ENCODE results near the gene LIG1.
"Not testable (repeated sequence)": the region's sequence is repeated elsewhere in the genome, so short reads cannot be mapped to it uniquely, and the experiment has no call there.

LIG1 gene

DNA sequence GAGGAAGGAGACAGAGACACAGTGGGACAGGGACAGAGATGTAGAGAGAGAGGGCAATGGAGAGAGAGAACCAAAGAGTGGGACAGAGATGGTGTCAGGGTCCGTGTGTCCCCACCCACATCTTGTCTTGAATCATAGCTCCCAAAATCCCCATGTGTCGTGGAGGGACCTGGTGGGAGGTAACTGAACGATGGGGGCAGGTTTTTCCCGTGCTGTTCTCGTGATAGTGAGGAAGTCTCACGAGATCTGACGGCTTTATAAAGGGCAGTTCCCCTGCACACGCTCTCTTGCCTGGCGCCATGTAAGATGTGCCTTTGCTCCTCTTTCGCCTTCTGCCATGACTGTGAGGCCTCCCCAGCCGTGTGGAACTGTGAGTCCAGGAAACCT is 52.0 kb downstream of the LIG1 start:
- DNase-seq: no peak

DNA sequence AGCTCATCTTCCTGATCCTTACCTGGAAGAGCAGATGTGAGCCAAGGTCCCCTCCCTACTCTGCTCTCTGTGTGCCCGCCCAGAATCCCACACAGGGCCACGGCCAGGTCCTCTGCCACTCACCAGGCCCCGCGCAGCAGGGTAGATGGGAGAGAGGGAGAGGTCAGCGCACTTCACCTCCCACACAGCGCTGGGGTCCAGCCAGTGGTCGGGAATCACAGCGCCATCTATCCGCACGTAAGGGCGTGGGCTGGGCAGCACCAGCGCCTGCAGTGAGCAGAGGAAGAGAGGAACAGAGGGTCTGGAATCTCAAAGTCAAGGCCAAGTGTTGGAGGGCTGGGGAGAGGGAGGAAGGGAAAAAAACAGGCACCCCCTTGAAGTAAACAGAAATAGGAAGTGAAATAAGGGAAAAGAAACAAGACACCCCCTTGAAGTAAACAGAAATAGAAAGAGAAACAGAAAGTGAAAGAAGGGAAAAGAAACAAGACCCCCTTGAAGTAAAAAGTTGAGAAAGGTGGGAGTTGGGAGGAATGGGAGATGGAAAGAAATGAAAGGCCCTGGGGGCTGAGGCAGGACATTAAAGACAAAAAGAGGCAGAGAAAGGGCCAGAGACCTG is 52.5 kb downstream of the LIG1 start:
- DNase-seq: no peak

DNA sequence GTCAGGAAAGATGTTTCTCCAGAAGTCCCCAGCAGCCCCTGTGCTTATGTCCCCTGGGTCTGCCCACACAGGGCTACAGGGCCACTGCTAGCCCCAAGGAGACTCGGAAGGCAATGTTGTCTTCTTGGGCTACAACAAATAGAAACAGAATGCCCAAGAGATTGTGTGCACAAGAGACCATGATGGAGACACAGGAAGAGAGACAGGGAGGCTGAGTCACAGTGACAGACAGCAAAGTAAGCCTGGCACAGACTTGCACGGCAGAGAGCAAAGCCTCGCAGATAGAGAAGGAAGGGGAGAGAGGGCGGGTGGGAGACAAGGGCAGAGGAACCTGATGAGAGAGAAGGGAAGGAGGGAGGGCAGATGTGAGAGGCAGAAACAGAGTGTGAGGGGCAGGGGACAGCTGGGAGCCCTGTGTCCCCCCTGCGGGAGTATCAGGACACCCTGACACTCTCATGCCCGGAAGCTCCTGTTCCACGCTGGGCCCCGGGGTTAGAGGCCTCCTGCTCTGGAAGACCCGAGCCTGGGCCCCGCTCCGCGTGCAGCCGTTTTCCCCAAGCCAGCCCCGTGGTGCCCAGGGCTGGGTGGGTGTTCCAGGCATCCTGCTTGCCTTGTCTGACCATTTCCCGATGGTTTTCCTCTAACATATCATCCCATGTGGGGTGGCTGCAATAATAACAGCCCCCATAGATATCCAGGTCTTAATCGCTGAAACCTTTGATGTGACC is 56.8 kb downstream of the LIG1 start:
- no peak for DNase-seq

DNA sequence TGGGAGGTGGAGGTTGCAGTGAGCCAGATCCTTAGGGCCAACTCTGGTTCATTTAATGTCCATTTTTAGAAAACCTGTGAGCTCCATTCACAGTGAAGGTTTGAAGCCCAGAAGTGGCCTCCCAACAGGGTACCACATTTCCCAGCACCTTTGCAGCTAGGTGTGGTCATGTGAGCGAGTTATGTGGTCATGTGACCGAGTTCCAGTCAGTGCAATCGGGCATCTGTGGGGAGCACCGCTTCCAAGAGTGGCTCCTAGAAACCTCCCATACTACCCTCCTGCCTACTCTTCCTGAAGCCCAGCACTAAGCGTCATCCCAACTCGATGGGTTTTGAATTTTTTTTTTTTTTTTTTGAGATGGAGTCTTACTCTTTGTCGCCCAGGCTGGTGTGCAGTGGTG is 58.9 kb downstream of the LIG1 start:
- DNase-seq: no peak

DNA sequence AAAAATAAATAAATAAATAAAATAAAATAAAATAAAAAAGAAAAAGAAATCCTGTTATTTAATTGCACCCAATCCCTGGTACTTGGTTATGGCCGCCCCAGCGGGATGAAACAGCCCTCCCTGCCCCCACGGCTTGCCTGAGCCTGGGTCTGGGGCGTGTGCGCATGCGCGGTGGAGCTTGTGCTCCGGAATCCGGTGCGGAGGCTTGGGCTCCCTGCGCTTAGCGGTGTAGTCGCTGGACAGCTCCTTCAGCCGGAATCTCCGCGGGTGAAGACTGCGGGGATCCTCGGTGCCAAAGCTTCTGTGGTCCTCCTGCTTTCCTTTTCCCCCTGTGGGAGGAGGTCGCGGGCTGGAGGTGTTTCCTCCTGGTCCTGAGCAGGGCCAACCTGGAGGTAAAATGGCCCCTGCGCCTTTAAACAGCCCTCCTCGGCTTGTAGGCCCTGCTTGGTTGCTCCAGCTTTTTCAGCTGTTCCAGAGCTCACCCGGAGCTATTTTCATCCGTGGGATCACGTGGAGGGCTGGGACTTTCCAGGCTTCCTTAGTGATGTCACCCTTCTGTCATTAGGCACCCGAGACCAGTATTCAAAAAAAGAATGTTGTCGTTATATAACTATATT is 59.7 kb downstream of the LIG1 start, which contains the start of gene PLA2G4C:
TSS of gene PLA2G4C (minus strand) at position 468 of the 617 bp plus-strand sequence. CDS start 4,288 bp downstream, outside the sequence.
- peak; percentile 66 for DNase-seq

DNA sequence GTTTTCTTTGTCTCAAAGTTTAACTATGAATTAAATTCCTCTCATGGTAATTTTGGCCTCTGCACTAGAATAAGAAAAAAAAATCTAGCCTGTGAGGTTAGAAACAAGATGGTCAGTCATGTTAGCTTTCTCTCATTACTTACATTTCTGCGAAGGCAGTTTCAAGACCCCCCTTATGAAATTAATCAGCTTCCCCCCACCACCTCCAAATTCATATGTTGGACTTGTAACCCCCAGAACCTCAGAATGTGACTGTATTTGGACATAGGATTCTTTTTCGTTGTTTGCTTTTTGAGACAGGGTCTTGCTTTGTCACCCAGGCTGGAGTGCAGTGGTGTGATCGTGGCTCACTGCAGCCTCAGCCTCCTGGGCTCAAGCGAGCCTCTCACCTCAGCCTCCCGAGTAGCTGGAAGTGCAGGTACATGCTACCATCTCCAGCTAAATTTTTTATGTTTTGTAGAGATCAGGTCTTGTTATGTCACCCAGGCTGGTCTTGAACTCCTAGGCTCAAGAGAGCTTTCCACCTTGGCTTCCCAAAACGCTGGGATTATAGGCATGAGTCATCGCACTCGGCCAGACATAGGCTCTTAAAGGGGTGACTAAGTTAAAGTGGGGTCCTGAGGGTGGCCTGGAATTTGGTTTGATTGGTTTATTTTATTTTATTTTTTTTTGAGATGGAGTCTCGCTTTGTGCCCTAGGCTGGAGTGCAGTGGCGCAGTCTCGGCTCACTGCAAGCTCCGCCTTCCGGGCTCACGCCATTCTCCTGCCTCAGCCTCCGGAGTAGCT is 61.0 kb downstream of the LIG1 start:
- no peak for DNase-seq

DNA sequence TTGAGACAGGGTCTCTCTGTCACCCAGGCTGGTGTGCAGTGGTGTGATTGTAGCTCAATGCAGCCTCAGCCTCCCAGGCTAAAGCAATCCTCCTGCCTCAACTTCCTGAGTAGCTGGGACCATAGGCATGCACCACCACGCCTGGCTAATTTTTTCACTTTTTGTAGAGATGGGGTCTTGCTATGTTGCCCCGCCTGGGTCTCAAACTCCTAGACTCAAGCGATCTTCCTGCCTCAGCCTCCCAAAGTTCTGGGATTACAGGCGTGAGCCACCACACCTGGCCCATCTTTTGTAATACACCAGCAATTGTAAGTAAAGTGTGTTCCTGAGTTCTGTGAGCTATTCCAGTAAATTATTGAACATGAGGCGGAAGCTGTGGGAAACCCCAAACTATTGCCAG is 66.2 kb downstream of the LIG1 start:
- DNase-seq: no peak

DNA sequence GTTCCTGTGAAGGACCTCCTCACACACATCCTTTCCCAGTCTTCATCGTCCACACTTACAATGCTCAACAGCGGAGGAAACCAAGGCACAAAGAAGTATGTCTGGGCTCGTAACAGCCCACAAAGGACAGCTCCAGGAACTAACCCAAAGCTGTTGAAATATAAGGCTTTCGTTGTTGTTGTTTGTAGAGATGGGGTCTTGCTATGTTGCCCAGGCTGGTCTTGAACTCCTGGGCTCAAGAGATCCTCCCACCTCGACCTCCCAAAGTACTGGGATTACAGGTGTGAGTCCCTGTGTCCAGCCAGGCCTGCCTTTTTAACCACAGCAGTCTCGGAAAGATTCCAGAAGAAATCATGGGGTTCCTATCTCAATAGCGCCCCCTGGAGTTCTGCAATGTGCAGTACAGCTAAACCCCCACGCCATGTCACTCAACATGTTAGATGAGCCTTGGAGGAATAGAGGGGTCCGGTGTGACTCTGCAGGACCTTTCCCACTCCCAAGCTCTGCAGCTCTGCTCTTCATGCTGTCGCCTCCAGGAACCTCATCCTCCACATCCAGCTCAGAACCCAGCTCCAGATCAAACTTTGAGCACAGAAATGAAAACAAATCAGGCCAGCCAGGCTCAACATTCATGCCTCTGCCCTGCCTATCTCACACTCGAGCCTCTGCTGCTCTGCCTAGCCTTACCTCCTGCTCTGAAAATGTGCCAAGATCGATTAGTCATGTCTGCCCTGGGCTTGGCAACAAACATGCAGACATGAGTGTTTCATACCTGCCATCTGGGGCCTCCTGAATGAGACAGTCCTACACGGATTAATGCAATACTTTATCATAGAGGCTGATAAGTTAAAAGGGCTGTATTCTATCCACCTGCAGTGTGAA is 67.0 kb downstream of the LIG1 start:
- DNase-seq: no peak

DNA sequence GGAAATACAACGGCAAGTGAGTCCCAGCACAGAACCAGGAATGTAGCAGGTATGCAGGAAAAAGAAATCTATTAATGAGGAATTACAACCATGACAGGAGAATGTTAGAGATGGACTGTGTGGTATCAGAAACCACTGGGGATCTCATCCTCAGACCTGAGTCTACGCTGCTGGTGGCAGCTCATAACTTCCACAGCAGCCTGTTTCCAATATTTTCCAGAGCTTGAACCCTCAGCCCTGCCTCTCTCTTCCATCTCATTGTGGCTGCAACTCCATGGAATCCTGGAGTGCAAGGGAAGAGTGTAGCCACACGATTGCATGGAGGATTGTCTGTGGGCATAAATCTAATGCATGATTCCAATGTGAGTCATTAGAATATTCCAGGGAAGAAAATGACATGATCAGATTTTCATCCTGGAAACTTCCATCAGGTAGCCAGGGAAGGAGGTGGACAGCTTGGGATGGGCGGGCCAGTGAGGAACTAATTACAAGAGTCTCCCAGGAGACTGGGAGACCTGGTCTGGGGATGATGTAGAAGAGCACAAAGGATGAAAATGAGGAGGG is 74.5 kb downstream of the LIG1 start:
- no peak for DNase-seq

DNA sequence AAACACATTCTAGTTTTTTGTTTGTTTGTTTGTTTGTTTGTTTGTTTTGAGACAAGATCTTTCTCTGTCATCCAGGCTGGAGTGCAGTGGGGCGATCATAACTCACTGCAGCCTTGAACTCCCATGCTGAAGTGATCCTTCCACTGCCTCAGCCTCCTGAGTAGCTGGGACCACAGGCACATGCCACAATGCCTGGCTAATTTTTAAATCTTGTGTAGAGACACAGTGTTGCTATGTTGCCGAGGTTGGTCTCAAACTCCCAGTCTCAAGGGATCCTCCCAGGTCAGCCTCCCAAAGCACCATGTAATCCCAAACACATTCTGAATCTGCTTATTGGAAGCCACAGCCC is 75.3 kb downstream of the LIG1 start:
- DNase-seq: no peak

DNA sequence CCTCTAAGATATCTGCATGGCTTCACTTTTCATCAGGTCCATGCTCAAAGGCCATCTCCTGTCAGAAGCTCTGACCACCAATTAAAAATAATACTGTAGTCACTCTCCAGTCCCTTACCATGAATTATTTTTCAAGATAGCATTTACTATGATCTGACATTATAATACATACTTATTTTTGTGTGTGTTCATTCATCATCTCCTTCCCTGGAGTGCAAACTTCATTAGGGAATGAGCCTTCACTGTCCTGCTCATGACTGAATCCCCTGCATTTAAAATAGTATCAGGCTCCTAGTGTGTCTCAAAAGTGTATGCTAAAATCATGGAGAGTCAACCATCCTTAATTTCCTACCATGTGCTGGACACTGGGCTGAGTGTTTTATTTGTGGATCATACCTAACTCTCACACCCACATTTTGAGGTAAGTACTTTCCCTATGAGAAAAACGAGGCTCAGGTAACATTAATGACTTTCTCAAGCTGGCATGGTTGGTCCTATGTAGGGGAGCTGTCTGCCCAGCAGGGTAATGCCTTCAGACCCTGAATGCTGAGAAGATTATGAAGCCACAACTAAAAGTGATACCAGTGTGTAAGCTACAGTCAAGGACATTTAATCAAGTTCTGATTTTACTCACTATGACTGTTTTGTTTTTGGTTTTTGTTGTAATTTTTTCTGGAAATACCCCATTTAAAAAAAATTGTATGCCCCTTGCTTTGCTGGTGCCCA is 75.9 kb downstream of the LIG1 start:
- no peak for DNase-seq

DNA sequence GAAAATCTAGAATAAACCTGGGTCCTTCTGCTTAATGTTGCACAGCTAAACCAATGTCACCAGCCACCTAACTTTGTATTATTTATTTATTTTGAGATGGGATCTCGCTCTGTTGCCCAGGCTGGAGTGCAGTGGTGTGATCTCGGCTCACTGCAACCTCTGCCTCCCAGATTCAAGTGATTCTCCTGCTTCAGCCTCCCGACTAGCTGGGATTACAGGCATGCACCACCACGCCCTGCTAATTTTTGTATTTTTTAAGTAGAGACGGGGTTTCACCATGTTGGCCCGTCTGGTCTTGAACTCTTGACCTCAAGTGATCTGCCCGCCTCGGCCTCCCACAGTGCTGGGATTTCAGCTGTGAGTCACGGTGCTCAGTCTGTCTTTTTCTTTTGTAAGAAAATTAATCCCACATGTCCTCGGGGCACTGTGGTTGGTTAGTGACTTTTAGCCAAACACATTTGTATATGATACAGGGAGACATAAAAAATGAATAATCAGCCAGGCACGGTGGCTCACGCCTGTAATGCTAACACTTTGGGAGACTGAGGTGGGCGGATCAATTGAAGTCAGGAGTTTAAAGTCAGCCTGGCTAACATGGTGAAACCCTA is 78.9 kb downstream of the LIG1 start:
- DNase-seq: not testable (repeated sequence)

DNA sequence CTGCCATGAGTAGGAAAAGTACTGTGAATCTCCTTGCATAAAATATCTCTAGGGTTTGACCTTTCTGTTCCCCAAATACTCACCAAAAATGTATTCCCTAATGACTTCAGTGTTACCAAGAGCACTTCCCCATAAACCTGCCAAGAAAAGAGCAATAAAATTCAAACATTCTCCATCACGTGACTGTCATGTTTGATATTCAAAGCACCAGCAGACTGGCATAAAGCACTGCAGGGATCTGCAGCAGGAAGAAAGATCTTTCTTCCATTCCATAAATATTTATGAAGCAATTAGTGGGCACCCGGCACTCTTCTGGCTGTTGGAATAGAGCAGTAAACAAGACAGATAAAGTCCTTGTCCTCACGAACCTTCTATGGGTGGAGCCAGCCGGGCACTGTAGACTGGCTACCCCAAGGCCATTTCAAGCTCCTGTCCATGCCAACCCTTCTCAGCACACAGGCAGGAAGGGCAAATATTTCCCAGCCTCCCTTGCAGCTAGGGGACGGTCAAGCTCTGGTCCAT is 79.8 kb downstream of the LIG1 start:
- no peak for DNase-seq

DNA sequence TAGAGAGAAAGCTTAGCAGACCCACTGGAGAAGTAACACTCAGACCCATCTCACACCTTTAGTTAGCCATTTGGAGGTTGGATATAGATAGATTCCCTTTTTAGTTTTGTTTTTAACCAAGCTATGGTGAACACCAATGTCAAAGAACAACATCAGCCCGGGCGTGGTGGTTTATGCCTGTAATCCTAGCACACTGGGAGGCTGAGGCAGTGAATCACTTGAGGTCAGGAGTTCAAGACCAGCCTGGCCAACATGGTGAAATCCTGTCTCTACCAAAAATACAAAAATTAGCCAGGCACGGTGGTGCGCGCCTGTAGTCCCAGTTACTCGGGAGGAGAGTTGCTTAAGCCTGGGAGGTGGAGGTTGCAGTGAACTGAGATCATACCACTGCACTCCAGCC is 81.2 kb downstream of the LIG1 start:
- DNase-seq: not testable (repeated sequence)

DNA sequence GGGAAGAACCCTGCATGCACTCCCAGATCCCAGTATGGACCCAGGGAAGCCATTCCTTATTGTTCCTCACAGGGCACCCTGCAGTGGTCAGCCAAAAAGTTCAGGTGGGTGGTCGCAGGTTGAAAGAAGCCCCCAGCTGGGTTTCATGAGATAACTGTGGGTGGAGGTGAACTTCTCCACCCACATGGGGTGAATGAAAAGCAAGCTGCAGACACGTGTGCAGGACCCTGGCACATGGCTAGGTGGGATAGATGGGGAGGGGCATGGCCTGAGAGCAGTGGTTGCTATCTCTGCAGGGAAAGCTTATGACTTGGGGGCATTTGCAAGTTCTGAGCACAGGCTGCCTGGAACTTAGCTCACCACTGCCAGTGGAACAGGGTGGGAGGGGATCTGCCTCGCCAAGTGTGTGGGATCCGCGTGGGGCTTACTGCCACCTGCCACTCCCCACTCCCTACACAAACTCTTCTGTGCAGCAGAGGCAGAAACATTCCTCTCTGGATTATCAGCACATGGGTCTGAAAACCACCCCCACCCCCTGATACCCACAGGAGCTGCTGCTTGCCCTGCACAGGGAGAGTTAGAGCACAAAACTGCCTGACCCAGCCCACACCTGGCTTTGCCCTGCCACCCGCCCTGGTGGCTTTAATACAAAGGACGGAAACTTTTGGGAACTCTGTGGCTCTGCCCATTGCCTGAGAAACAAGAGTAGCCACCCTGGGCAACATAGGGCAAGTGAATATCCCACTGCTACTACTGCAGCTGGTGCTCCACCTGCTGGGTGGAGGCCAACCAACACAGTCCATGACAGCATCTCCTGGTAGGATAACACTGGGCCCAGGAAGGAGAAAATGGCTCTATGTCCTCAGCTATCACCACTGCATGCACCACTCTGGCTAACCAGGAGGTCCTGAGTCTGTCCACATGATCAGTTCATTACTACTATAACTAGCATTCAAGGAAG is 84.0 kb downstream of the LIG1 start:
- DNase-seq: no peak

DNA sequence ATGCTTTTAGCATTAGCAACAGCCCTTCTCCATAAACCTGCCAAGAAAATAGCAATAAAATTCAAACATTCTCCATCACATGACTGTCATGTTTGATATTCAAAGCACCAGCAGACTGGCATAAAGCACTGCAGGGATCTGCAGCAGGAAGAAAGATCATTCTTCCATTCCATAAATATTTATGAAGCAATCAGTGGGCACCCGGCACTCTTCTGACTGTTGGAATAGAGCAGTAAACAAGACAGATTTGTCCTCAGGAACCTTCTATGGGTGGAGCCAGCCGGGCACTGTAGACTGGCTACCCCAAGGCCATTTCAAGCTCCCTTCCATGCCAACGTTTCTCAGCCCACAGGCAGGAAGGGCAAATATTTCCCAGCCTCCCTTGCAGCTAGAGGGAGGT is 85.1 kb downstream of the LIG1 start:
- DNase-seq: no peak

DNA sequence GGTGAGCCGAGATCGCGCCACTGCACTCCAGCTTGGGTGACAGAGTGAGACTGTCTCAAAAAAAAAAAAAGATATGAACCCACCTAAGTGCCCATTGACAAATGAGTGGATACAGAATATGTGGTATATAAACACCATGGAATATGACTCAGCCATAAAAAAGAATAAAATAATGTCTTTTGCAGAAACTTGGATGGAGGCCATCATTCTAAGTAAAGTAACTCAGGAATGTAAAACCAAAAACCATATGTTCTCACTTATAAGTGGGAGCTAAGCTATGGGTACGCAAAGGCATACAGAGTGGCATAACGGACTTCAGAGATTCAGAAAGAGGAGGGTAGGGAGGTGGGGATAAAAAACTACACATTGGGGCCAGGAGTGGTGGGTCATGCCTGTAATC is 89.0 kb downstream of the LIG1 start:
- DNase-seq: no peak

DNA sequence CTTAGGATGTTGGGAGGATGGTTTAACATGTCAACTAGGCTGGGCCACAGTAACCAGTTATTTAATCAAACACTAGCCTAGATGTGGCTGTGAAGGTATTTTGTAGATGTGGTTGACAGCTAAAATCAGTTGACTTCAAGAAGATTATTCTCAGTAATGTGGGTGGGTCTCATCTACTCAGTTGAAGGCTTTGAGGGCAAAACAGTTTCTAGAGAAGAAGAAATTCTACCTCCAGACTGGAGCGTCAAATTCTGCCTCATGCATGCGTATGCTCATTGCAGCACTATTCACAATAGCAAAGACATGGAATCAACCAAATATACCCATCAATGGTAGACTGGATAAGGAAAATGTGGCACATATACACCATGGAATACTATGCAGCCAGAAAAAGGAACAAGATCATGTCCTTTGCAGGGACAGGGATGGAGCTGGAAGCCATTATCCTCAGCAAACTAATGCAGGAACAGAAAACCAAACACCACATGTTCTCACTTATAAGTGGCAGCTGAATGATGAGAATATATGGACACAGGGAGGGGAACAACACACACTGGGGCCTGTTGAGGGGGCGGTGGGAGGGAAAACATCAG is 99.9 kb downstream of the LIG1 start:
- DNase-seq: not testable (repeated sequence)

DNA sequence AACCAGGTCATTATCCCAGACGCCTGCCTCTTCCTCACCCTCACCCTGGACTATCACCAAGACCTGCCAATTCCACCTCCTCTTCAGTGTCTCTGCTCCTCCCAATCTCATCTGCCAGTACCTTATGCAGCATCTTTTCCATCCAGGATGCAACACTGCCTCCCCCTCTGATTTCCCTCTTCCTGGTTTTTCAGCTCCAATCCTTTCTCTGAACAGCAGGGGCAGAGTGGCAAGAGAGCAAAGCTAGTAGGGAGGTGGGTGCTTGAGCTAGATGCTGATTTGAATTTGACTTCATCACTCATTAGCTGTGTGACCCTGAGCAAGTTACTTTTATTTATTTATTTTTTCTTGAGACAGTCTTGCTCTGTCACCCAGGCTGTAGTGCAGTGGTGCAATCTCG is 100.7 kb downstream of the LIG1 start:
- no peak for DNase-seq

All from NCI-H524 treated with DMSO at 0.1 percent for 48 hours (cell line).